NCI-H460 (cell line): Measurements from ENCODE around the gene CSNK1A1. TPM values are rescaled to one million over a fixed set of nuclear protein-coding genes. Genes with fewer than 3 reads are reported as not detected.
"Not testable (repeated sequence)": the region's sequence is repeated elsewhere in the genome, so short reads cannot be mapped to it uniquely, and the experiment has no call there.

ENCODE experiments used
- DNase-seq: peaks from one replicate; pipeline ENCODE4 v3.0.0-alpha.2; 2016; ENCODE audit warnings: low read depth; ENCODE audit errors: extremely low read depth
- polyA plus RNA-seq: library from polyadenylated mRNA; depleted of rRNA; stranded (reverse); fragments of >200 nt; gene quantifications from 2 replicates; pipeline ENCODE4 v1.2.3, GENCODE V29; 2014; cell fraction: nucleus; rRNA removed
- total RNA-seq: library from RNA; depleted of rRNA; stranded (reverse); fragments of >200 nt; shearing (Covaris generic); gene quantifications from 2 replicates; pipeline ENCODE4 v1.2.3, GENCODE V29; 2014; rRNA removed

The CSNK1A1 gene
- 330 and 335 TPM in 2 replicates for total RNA-seq
- polyA plus RNA-seq = 140 and 170 TPM in 2 replicates

- peak; percentile 98 for DNase-seq
These were observed at the start of gene CSNK1A1 for GRCh38 chr5:149551227-149552037. CSNK1A1 (minus strand) TSS chr5:149551439; CDS start chr5:149550964, 475 bp downstream.

DNA sequence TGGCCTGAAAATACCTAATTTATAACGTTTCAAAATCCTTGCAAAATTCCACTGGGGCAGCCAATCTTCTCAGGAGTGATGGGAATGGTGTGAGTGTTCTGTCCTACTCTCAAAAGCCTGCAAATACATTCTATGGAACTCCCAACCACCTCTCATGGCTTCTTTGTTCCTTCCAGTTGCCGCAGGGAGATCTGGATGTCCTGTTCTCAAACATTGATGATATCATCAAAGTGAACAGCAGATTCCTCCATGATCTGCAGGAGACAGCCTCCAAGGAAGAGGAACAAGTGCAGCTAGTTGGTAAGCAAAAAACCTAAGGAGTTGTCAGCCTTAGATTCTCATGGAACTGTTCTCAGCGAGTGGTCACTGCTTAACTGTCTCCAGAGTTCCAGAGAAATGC lies 49.7 kb upstream of the CSNK1A1 start:
- DNase-seq = no peak

- DNase-seq = no peak
These were observed 48.1 kb upstream of the CSNK1A1 start for GRCh38 chr5:149599375-149599774.

- DNase-seq = no peak
These were observed 47.7 kb upstream of the CSNK1A1 start for GRCh38 chr5:149598966-149599365.

GRCh38 chr5:149598234-149598633 lies 47.0 kb upstream of the CSNK1A1 start:
- DNase-seq = not testable (repeated sequence)

DNA sequence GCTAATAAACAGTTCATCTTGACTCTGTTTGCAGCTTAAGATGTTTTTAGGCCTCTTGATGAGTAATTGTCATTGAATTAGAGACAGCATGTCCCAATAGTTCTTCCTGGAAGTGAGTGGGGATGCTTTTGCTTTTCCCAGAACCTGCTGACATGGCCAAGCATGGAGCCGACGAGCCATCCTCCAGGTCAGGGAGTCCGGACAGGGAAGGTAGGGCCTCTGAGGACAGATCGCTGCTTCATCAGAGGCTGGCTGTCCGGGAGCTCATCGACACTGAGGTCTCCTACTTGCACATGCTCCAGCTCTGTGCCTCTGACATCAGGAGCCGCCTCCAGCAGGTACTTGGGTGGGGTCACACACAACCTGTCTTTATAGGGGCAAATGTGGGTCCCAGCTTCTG lies 46.4 kb upstream of the CSNK1A1 start:
- no peak for DNase-seq

- DNase-seq = no peak
These were observed 45.5 kb upstream of the CSNK1A1 start for GRCh38 chr5:149596712-149597111.

- not testable (repeated sequence) for DNase-seq
These were observed 43.9 kb upstream of the CSNK1A1 start for GRCh38 chr5:149595105-149595504.

DNA sequence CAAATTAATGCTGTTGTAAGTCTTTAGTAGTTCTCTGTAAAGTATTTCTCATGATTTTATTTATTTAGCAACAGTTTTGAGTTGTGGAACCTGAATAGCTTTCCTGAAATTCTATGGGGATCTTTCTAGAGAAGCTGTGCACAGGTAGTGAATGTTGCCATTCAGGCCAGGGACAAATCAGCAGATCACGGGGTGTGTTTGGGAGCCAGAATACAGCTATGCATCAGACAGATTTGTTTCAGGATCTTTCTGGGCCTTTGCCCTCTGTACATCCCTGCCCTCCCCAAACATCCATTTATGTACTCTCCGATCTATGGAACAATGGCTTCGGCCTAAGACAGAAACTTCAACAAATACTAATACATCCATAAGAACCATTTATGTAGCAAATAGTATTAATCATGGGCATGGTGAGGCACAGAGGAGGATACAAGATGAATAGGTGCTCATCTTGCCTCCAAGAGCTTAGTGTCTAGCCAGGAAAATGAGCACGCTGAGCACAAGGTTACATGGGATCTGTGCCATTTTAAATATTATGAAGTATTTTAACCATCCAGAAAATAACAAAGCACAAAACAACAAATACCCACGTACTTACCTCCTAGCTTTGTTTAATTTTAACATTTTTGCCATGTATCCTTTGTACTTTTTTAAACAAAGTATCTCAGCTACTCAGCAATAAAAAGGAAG lies 43.1 kb upstream of the CSNK1A1 start:
- no peak for DNase-seq

DNA sequence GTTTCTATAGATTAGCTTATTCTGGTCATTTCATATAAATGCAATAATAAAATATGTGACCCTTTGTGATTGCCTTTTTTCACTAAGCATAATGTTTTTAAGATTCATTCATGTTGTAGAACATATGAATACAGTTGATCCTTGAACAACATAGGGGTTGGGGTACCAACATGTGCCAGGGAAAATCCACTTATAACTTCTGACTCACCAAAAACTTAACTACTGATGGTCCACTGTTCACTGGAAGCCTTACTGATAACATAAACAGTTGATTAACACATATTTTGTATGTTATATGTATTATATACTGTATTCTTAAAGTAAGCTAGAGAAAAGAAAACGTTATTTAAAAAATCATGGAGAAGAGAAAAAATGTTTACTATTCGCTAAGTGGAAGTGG lies 42.1 kb upstream of the CSNK1A1 start:
- DNase-seq = no peak

GRCh38 chr5:149588936-149589335 lies 37.7 kb upstream of the CSNK1A1 start:
- no peak for DNase-seq

- DNase-seq = no peak
These were observed 35.6 kb upstream of the CSNK1A1 start for GRCh38 chr5:149586708-149587318.

GRCh38 chr5:149585910-149586309 lies 34.7 kb upstream of the CSNK1A1 start:
- DNase-seq = no peak

GRCh38 chr5:149584121-149584520 lies 32.9 kb upstream of the CSNK1A1 start:
- DNase-seq = no peak

DNA sequence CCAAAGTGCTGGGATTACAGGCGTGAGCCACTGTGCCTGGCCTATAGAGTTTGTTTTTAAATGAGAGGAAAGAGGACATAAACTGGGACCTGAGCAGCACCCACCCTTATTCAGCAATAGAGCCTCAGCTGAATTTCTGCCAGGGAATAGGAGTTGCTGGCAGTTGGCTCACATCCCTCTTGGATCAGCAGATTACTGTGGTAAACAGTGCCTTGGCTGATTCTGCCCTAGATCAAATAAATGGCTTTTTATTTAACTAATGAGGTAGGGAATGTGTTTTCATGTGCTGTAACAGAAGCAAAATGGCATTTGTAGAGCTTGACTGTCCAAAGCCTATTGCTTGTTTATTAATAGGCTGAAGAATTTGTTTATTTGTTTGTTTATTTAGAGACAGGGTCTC lies 32.2 kb upstream of the CSNK1A1 start:
- DNase-seq = no peak

DNA sequence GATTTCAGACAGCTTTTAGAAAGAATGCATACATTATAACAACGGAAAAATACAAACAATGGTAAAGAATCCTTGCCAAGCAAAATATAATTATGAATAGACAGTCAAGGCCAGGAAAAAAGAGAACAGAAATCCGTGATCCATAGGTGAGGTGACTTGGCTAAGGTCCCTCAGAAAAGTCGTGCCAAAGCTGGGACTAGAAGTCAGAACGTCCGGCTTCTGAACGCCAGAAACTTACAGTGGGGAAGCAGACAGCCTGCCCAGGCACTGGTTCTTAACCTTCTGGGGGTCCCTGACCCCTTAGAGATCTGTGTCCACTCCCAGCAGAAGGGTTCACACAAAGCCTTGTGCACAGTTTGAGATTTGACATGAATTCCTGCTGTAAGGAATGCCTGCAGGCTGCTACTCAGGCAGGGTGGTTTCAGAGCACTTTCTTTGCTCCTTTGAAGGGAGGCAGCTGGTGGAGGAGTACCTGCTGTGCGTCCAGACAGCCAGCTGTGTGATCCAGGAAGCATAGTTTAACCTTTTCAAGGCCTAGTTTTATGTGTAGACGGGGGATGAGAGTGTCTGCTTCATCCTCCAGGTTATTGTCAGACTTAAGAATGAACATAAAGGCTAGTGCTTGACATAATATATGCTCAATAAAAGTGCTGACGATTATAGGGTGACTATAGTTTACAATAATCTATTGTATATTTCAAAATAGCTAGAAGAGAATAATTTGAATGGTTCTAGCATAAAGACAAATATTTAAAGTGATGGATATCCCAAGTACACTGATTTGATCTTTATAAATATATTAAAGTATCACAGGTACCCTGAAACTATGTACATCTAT lies 30.9 kb upstream of the CSNK1A1 start:
- DNase-seq = no peak

GRCh38 chr5:149581192-149581861 lies 30.1 kb upstream of the CSNK1A1 start, which contains the start of gene ARHGEF37:
ARHGEF37 (plus strand) TSS chr5:149581498; CDS start chr5:149597770, 16,272 bp downstream.
- DNase-seq = peak; percentile 47

- no peak for DNase-seq
These were observed 29.6 kb upstream of the CSNK1A1 start for GRCh38 chr5:149580808-149581191.

DNA sequence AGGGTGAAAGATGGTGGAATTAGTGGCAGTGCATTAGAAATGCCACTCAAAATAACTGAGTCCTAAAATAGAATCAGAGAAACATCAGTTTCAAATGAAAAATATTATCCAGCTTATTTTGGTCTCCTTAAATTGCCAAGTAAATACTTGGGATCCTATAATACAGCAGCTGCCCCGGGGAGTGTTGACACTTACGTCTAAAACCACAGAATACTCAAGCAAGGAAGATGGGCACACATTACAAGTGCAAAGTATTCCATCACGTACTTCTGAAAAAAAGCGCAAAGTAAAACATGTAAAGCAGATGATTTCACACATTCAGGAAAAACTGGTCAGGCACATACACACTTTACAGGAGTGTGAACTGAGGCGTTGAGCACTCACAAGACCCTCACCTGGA lies 27.7 kb upstream of the CSNK1A1 start:
- no peak for DNase-seq

DNA sequence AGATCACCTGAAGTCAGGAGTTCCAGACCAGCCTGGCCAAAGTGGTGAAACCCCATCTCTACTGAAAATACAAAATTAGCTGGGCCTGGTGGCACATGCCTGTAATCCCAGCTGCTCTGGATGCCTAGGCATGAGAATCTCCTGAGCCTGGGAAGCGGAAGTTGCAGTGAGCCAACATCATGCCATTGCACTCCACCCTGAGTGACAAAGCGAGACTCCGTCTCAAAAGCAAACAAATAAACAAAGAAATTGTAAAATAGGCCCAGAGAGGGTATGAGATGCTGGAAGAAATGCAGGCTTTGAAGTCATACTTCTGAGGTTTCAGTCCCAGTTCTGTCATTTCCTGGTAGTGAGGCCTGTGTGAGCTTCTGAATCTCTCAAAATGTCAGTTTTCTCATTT lies 24.8 kb upstream of the CSNK1A1 start:
- DNase-seq = peak; percentile 79
